ENCODE results near the gene HNRNPF. TPM values are rescaled to one million over a fixed set of nuclear protein-coding genes. Genes with fewer than 3 reads are reported as not detected.
"Not testable (repeated sequence)": the region's sequence is repeated elsewhere in the genome, so short reads cannot be mapped to it uniquely, and the experiment has no call there.

The HNRNPF gene
- total RNA-seq, 1 donor from 2014 or later: 280 TPM

DNA sequence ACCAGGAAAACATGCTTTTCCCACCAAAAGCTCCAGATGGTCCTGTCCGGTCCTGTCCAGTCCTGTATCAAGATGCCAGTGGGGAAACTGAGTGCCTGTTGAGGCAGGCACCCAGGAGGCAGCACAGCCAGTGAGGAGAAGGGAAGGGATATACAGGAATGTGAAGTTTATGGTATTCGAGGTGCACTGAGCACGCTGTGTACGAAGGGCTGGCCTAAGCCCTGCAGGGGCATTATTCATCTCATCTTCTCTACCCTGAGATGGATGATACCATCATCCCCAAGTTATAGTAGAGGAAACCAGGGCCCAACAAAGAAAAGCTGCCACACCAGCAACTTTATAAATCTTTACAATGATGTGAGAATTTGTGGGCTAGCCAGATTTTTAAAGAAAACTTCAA is 61.0 kb downstream of the HNRNPF start:
- DNase-seq: no peak

DNA sequence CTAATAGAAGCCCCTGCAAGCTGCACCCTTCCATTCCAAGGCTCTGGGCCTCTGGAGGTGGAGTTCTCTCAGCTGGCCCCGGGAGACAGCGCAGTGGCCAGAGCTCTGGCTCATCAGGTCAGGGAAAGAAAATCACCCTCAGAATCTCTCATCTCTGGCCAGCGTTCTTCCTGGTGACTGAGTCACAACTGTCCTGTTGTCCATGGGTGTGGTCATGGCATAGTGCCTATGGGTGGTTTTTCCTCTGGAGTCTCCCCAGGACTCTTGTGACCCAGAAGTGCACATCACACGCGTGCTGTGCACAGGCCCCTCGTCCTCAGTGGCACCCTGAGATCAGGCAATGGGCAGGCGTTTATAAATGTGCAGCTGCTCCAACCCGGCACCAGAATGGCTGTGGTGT is 64.9 kb downstream of the HNRNPF start:
- DNase-seq: no peak

DNA sequence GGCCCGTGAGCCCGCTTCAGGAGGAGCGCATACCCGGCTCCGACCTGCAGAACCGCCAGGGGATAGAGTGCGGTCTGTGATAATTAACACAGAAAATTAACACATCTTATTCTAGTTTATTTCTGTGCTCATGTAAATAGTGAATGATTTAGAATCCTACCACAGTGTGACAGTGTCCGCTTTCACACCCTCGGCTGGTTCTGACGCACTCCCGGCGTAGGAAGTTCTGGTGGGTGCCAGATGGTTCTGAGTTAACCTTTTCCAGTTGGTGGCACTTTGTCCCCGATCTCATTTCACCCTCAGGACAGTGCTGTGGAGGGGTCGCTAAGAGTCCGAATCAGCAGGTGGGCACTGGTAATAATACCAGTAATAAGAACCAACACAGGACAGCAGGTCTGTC is 65.9 kb downstream of the HNRNPF start:
- no peak for DNase-seq

DNA sequence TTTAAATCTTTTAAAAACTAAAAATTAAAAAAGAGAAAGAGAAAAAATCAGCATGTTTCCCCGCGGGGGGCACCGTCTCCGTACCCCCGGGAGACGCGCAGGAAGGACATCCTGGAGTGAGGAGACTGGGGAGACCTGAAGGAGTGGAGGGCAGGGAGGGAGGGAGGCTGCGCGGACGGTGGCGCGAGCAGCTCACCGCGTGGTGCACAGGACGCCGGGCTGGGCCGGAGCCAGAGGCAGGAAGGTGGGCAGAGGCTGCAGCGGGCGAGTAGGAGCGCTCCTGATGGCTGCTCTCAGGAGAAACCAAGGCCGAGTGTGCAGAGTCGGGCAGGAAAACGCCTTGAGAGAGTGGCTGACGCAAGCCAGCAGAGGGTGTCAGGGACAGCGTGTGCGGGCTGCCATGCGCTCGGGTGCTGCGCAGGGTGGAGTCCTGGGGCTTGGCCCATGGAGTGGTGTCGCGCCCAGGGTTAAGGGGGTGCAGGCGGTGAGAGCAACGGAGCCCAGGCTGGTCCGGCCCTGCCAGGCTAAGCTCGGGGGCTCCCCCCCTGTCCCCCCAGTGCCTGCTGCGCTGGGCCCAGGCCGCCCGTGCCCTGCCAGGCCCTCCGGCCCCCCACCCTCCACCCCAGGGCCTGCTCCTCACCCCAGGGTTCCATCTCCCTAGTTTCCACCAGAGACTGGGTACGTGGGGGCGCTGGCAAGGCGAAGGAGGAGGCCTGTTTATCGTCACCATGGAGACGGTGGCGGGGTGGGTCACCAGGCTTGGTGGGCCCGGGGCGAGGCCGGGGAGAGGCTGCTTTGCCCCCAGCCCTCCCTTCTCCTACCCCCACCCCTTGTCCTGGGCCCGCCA is 66.5 kb downstream of the HNRNPF start:
- no peak for DNase-seq

DNA sequence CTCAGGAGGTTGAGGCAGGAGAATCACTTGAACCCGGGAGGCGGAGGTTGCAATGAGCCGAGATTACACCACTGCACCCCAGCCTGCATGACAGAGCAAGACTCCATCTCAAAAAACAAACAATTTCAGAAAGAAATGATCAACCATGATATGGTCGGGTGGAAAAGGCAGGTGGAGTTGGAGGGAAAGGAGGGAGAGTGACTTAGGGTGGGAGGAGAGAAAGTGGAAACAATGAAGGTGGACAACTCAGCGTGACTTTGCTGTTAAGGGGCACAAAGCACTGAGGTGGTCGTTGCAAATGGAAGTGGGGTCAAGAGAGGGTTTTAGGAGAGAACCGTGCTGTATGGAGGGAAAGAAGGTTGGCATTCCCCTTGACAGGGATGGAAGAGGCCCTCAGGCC is 67.5 kb downstream of the HNRNPF start:
- no peak for DNase-seq

DNA sequence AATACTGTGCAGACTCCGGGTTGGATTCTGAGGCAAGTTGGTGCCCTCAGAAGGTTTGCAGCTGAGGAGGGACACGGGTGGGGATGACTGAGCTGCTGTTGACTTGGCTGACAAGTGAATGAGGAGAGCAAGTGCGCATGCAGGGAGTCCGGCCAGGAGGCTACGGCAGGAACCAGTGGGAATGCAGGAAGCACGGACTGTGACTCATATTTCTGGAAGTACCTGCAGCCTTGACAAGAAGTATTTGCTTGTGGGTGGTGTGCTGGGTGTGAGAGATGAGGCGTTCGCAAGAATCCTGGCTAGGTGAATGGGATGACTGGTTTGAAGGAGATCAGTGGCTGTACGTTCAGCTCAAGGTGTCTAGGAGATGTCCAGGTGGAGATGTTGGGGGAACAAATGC is 68.4 kb downstream of the HNRNPF start:
- peak; percentile 82 for DNase-seq

DNA sequence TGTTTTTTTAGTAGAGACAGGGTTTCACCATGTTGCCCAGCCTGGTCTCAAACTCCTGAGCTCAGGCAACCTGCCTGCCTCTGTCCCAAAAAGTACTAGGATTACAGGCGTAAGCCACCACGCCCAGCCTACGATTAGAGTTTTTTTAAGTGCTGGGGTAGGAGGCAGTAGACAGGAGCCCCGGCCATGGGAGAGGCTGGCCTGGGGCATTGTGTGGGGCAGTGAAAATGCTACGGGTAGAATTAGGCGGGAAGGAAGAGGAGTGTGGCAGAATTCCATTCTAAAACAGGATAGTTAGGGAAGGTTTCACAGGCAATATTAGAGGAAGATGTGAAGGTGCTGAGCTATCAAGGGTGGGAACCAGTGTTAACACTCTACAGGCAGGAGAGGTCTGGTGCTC is 68.9 kb downstream of the HNRNPF start:
- DNase-seq: no peak

DNA sequence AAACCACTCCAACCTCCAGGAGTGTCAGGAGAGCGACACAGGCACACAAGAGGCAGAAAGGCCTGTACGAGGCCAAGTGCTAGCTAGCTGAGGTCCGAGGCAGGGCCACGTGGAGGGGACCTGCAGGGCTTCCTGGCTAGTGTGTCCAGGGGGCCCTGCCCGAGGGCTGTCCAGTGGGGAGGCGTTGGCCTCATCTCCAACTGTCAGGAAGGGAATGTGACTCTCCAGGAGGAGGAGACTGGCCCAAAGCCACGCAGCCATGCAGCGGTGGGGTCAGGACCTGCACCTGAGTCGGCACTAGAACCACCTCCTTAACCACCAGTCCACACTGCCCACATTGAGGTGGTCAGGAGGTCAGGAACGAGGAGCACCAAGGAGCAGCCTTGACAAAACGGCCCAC is 69.8 kb downstream of the HNRNPF start:
- no peak for DNase-seq

DNA sequence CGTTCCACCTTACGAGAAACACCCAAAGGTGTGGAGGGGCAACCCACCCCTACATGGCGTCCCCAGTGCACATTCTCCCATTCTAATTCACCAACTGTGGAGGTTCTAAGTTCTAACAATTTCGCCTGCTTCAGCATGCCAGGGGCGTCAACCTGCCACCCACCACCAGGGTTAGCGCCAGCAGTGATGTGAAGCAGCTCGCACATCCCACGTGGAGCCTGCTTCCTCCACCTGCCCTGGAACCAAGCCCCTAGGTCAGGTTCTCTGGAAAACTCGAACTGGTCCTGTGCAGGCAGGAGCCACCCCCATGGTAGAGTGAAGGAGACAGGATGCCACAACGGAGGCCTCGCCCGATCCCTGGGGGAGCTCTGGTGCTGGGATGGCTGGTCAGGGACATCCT is 70.9 kb downstream of the HNRNPF start:
- no peak for DNase-seq

DNA sequence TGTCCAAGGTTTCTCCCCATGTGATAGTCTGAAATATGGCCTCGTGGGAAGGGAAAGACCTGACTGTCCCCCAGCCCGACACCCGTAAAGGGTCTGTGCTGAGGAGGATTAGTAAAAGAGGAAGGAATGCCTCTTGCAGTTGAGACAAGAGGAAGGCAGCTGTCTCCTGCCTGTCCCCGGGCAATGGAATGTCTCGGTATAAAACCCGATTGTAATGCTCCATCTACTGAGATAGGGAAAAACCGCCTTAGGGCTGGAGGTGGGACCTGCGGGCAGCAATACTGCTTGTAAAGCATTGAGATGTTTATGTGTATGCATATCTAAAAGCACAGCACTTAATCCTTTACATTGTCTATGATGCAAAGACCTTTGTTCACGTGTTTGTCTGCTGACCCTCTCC is 71.5 kb downstream of the HNRNPF start:
- not testable (repeated sequence) for DNase-seq

DNA sequence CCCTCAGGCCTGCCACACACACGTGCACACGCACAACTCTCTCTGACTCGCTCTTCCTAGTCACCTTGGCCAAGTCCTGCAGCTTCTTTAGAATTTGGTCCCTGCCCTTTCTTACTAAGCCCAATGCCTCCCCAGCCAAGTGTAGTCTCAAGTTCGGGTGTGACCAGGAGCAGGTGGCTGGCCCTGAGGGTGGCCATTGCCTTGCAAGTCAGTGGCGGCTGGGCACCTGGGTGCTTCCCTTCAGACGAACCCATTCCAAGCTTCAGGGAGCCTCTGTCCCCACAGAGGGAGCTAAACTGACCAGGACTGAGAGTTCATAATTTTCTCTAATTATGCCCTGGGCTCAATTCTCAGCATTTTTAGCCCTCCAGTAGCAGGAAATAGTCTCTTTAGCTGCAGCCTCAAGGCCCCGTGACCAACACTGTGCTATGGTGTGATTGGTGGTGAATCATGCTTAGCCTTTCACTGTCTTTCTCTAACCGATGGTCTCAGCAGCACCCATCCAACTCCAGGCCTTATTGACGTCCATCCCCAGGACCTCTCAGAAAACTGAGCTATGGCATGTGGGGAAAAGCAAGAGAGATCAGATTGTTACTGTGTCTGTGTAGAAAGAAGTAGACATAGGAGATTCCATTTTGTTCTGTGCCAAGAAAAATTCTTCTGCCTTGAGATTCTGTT is 72.2 kb downstream of the HNRNPF start:
- no peak for DNase-seq

DNA sequence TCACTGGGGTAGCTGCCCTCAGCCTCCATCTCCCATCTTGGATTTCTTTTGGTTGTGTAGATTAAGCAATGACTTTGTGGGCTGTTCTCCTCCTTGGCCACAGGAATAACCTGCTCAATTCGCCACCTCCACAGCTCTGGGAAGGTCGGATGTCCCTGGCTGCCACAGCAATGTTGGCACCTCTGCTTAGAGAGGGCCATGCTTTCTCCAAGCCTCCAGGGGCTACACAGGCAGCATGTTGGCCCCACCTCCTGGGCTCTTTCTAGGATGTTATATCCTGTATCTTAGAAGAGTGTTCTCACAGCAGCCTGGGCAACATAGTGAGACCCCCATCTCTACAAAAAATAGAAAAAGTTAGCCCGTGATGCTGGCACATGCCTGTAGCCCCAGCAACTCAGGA is 72.9 kb downstream of the HNRNPF start:
- no peak for DNase-seq

Other genes starting within 250 kb of the HNRNPF start
- gene RASGEF1A, start 142.1 kb downstream of the HNRNPF start, total RNA-seq: 0.17 and 0.51 TPM in 2 replicates
- not detected in 2 replicates for gene FXYD4, start 37.5 kb downstream of the HNRNPF start, total RNA-seq
- 2.7 TPM in 2 replicates for gene ZNF487, start 27.9 kb upstream of the HNRNPF start, total RNA-seq
- gene ZNF239, start 165.4 kb upstream of the HNRNPF start, total RNA-seq: 0.51 and 0.84 TPM in 2 replicates
- 1.0 TPM in 2 replicates for gene ZNF485, start 197.3 kb upstream of the HNRNPF start, total RNA-seq
- 14.1 and 34.4 TPM in 2 replicates for gene ZNF32, start 239.7 kb upstream of the HNRNPF start, total RNA-seq

All from dermis blood vessel endothelial cell (primary cell).